Effector CD4-positive, alpha-beta T cell (primary cell): ENCODE measurements around the gene TUSC7. TPM values are rescaled to one million over a fixed set of nuclear protein-coding genes. Genes with fewer than 3 reads are reported as not detected.

ENCODE experiments used
- DNase-seq: peaks from one replicate; pipeline ENCODE4 v3.0.0-alpha.2; 2020
- total RNA-seq: gene quantifications from one replicate; lab custom pipeline; 2026; lab: John Stamatoyannopoulos, UW

The TUSC7 gene
- not detected for total RNA-seq

GRCh38 chr3:116709479-116709878 lies at the start of gene TUSC7:
TSS of gene TUSC7 (plus strand) at chr3:116709779.
- no peak for DNase-seq

GRCh38 chr3:116661196-116661595 lies 48.4 kb upstream of the TUSC7 start:
- no peak for DNase-seq

- no peak for DNase-seq
These were observed 46.1 kb upstream of the TUSC7 start for GRCh38 chr3:116663161-116664110.

GRCh38 chr3:116667324-116667723 lies 42.3 kb upstream of the TUSC7 start:
- DNase-seq: no peak

GRCh38 chr3:116667791-116668190 lies 41.8 kb upstream of the TUSC7 start:
- DNase-seq: no peak

GRCh38 chr3:116669576-116669975 lies 40.0 kb upstream of the TUSC7 start:
- DNase-seq: no peak

GRCh38 chr3:116671151-116671550 lies 38.4 kb upstream of the TUSC7 start:
- no peak for DNase-seq

- DNase-seq: no peak
These were observed 30.7 kb upstream of the TUSC7 start for GRCh38 chr3:116678853-116679252.

- no peak for DNase-seq
These were observed 18.5 kb upstream of the TUSC7 start for GRCh38 chr3:116691041-116691440.

GRCh38 chr3:116701070-116701469 lies 8.5 kb upstream of the TUSC7 start:
- no peak for DNase-seq

- no peak for DNase-seq
These were observed 7.2 kb upstream of the TUSC7 start for GRCh38 chr3:116702334-116702733.

- DNase-seq: no peak
These were observed 2.0 kb upstream of the TUSC7 start for GRCh38 chr3:116707531-116707930.

GRCh38 chr3:116716490-116716889 lies 6.9 kb downstream of the TUSC7 start:
- DNase-seq: no peak

GRCh38 chr3:116717566-116717965 lies 8.0 kb downstream of the TUSC7 start:
- no peak for DNase-seq

GRCh38 chr3:116728454-116728853 lies 18.9 kb downstream of the TUSC7 start:
- DNase-seq: no peak

GRCh38 chr3:116734243-116734642 lies 24.7 kb downstream of the TUSC7 start:
- DNase-seq: no peak

- DNase-seq: no peak
These were observed 30.1 kb downstream of the TUSC7 start for GRCh38 chr3:116739678-116740077.

GRCh38 chr3:116740293-116740692 lies 30.7 kb downstream of the TUSC7 start:
- DNase-seq: no peak

GRCh38 chr3:116741467-116741866 lies 31.9 kb downstream of the TUSC7 start:
- DNase-seq: no peak

- DNase-seq: no peak
These were observed 33.5 kb downstream of the TUSC7 start for GRCh38 chr3:116743062-116743461.

- DNase-seq: no peak
These were observed 39.8 kb downstream of the TUSC7 start for GRCh38 chr3:116749388-116749787.

GRCh38 chr3:116757315-116757714 lies 47.7 kb downstream of the TUSC7 start:
- DNase-seq: no peak

GRCh38 chr3:116759316-116759715 lies 49.7 kb downstream of the TUSC7 start:
- no peak for DNase-seq
